ENCODE data around the gene STAB2.

STAB2 gene

GRCh38 chr12:103783744-103784664 is 196.9 kb downstream of the STAB2 start:
- no peak for DNase-seq (ENCODE audit: low read depth)

- no peak for DNase-seq (ENCODE audit: low read depth)
Observed at GRCh38 chr12:103785243-103786031, 198.4 kb downstream of the STAB2 start.

- no peak for DNase-seq (ENCODE audit: low read depth)
Observed at GRCh38 chr12:103786201-103786600, 199.1 kb downstream of the STAB2 start.

- DNase-seq (ENCODE audit: low read depth) = no peak
Observed at GRCh38 chr12:103791350-103791920, 204.4 kb downstream of the STAB2 start.

- no peak for DNase-seq (ENCODE audit: low read depth)
Observed at GRCh38 chr12:103793046-103793445, 206.0 kb downstream of the STAB2 start.

- no peak for DNase-seq (ENCODE audit: low read depth)
Observed at GRCh38 chr12:103793512-103794045, 206.5 kb downstream of the STAB2 start.

GRCh38 chr12:103794309-103795213 is 207.5 kb downstream of the STAB2 start:
- no peak for DNase-seq (ENCODE audit: low read depth)

GRCh38 chr12:103798586-103798985 is 211.5 kb downstream of the STAB2 start:
- no peak for DNase-seq (ENCODE audit: low read depth)

GRCh38 chr12:103799504-103799856 is 212.4 kb downstream of the STAB2 start:
- no peak for DNase-seq (ENCODE audit: low read depth)

- DNase-seq (ENCODE audit: low read depth) = no peak
Observed at GRCh38 chr12:103799857-103800771, 213.0 kb downstream of the STAB2 start.

- no peak for DNase-seq (ENCODE audit: low read depth)
Observed at GRCh38 chr12:103801709-103802585, 214.9 kb downstream of the STAB2 start.

GRCh38 chr12:103802586-103802886 is 215.5 kb downstream of the STAB2 start:
- no peak for DNase-seq (ENCODE audit: low read depth)

- no peak for DNase-seq (ENCODE audit: low read depth)
Observed at GRCh38 chr12:103803847-103804246, 216.8 kb downstream of the STAB2 start.

GRCh38 chr12:103805655-103806360 is 218.7 kb downstream of the STAB2 start:
- no peak for DNase-seq (ENCODE audit: low read depth)

GRCh38 chr12:103806803-103807202 is 219.7 kb downstream of the STAB2 start:
- DNase-seq (ENCODE audit: low read depth) = no peak

- no peak for DNase-seq (ENCODE audit: low read depth)
Observed at GRCh38 chr12:103807561-103808238, 220.6 kb downstream of the STAB2 start.

- no peak for DNase-seq (ENCODE audit: low read depth)
Observed at GRCh38 chr12:103808239-103808880, 221.3 kb downstream of the STAB2 start.

- DNase-seq (ENCODE audit: low read depth) = no peak
Observed at GRCh38 chr12:103809154-103809553, 222.1 kb downstream of the STAB2 start.
